Fibroblast of skin of scalp (primary cell): ENCODE results near the gene DNAJC7.
"Not testable (repeated sequence)": the region's sequence is repeated elsewhere in the genome, so short reads cannot be mapped to it uniquely, and the experiment has no call there.

ENCODE experiments used
- DNase-seq: peaks from one replicate; pipeline ENCODE4 v3.0.0-alpha.2; 2013

DNAJC7 gene

GRCh38 chr17:42039794-42040763 lies 22.8 kb upstream of the DNAJC7 start:
- DNase-seq = no peak

- DNase-seq = no peak
These were observed 21.2 kb upstream of the DNAJC7 start for GRCh38 chr17:42038221-42038973.

- no peak for DNase-seq
These were observed 16.8 kb upstream of the DNAJC7 start for GRCh38 chr17:42034059-42034458.

GRCh38 chr17:42031584-42031983 lies 14.3 kb upstream of the DNAJC7 start:
- DNase-seq = no peak

GRCh38 chr17:42028791-42029127 lies 11.5 kb upstream of the DNAJC7 start:
- DNase-seq = no peak

DNA sequence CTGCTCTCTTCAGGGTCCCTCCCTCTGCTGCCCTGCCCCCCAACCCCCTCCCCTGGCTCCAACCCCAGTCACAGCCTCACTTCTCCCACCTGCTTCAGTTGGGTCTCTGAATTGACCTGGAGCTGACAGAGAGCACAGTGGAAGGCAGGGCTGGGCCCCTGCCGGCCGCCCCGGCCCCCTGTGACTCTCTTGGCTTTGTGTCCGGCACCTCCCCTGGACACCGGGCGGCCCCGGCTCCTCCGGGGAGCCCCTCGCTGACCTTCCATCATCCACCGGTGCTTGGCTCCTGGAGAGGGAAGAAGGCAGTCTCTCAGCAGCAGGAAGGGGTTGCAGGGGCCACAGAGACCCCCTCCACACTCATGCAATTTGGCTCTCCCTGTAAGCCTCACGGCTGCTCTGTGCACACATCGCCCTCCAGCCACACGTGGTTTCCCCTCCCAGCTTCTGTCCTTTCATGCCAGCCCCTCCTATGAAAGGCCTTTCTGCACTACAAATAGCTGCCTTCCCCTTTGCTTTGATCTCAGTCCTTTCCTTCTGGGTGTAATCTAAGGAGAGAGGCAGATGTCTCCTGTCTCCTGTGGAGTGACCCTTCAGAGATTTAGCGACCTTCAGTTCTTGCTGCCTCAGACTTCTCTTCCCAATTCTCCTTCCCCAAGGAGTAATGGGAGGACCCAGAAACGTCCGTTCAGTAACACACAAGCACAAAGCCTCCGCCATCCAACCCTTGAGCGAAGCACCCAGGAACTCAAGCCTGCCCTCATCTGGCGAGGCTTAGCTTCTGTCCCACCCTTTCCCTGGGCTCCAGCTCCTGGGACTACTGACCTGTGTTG lies 10.9 kb upstream of the DNAJC7 start:
- DNase-seq = no peak

GRCh38 chr17:42027590-42027889 lies 10.3 kb upstream of the DNAJC7 start:
- DNase-seq = no peak

DNA sequence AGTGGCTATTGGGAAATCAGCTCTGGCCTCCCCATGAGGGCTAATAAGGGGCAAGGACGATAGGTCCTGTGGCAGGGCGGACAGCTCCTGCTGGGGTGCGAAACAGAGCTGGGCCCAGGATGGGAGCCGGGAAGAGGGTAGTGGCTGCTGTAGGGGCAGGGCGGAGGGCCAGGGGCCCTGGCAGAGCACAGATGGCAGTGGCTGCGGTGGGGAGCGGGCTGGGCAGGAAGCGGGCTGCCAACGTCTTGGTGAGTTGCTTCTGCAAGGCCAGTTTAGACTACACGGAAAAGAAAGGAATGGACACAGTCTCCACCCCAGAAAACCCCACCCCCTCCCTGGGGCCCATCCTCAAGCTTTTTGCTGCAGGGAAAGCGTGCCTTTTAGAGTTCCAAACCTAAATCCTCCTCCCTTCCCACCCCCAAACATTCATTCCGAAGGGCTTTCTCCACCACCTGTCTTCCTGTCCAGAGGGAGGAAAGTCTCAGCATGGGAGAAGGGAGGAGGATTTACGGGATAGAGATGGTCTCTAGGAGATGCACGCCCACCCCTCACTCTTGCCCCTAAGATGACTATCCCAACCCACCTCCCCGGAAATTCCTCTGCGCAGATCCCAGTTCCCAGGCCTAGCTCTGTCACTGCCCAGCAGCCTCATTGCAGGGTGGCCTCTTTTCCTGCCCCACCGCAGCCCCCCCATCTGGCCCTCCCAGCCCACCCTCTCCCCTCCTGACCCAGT lies 9.8 kb upstream of the DNAJC7 start:
- no peak for DNase-seq

DNA sequence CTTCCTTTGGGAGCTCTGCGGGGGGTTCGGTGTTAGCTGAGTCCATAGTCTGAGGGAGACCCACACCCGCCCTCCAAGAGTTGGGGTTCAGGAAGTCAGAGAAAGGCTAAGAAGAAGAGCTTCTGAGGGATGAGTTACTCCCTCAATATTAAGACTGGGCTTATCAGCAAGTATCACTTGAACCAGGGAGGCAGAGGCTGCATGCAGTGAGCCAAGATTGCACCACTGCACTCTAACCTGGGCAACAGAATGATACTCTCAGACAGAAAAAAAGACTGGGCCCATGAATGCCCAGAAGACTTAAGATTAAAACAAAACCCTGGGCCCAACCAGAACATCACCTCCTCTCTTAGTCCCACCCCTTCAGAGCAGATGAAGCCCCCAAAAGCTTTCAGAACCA lies 8.7 kb upstream of the DNAJC7 start:
- no peak for DNase-seq

- no peak for DNase-seq
These were observed 7.9 kb upstream of the DNAJC7 start for GRCh38 chr17:42025191-42025579.

GRCh38 chr17:42023524-42024349 lies 6.5 kb upstream of the DNAJC7 start:
- DNase-seq = no peak

- DNase-seq = not testable (repeated sequence)
These were observed 3.6 kb upstream of the DNAJC7 start for GRCh38 chr17:42020845-42021244.

- peak; percentile 91 for DNase-seq
These were observed 2.5 kb upstream of the DNAJC7 start, which contains the start of gene NKIRAS2 for GRCh38 chr17:42019509-42020404. Gene NKIRAS2, plus strand, starts transcription at chr17:42020090. Its CDS starts 1,488 bp downstream, at chr17:42021578.

DNA sequence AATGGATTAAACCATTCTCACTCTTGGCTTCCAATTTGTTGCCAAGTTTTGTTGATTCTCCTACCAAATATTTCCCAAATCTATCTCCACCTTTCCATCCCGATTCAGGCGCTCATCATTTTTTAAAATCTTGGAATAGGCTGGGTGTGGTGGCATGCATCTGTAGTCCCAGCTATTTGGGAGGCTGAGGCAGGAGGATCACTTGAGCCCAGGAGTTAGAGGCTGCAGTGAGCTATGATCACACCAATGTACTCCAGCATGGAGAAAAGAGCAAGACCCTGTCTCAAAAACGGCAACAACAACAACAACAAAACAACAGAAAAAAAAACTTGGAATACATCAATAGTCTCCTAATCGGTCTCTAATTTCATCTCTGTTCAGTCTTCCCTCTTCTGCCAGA lies 1.7 kb upstream of the DNAJC7 start:
- DNase-seq = no peak

DNA sequence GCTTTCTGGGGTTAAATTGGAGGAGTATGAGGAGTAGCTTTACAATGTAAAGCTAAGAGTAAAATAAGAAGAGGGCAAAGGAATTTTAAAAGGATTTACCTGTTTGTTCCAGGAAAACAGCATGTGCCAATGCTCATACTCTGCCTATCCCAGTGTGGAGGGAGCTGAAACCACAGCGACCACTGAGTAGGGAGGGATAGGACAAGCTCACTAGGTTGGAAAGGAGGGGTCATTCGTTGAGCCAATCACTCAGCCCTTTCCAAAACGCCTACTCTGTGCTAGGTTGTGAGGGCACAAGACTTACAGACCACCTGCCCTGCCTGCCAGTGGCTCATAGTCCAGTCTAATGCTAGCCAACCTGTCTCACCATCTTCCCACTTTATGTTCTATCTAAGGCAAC lies 1.1 kb upstream of the DNAJC7 start:
- no peak for DNase-seq

- DNase-seq = no peak
These were observed 594 bp upstream of the DNAJC7 start for GRCh38 chr17:42017866-42018200.

GRCh38 chr17:42016411-42016831 lies 818 bp downstream of the DNAJC7 start:
- no peak for DNase-seq

DNA sequence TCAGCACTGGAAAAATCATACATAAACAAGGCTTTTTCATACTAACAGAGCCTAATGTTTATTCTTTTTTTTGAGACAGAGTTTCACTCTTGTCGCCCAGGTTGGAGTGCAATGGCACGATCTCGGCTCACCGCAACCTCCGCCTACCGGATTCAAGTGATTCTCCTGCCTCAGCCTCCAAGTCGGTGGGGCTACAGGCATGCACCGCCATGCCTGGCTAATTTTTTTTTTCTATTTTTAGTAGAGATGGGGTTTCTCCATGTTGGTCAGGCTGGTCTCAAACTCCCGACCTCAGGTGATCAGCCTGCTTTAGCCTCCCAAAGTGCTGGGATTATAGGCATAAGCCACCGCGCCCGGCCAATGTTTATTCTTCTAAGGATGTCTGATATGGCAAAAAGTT lies 3.5 kb downstream of the DNAJC7 start:
- DNase-seq = not testable (repeated sequence)

DNA sequence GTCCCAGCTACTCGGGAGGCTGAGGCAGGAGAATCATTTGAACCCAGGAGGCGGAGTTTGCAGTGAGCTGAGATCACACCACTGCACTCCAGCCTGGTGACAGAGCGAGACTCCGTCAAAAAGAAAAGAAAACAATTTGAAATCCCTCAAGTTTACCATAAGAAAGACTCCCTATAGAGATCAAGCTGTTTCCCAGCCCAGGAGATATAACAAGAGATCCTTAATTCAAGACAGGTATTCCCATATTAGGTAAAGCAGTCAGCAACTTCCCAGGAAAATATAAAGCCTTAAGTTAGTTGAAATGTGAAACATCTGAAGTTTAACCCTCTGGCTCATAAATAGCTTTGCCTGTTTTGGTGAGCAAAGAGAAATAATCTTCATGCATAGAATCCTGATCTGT lies 4.9 kb downstream of the DNAJC7 start:
- DNase-seq = not testable (repeated sequence)

DNA sequence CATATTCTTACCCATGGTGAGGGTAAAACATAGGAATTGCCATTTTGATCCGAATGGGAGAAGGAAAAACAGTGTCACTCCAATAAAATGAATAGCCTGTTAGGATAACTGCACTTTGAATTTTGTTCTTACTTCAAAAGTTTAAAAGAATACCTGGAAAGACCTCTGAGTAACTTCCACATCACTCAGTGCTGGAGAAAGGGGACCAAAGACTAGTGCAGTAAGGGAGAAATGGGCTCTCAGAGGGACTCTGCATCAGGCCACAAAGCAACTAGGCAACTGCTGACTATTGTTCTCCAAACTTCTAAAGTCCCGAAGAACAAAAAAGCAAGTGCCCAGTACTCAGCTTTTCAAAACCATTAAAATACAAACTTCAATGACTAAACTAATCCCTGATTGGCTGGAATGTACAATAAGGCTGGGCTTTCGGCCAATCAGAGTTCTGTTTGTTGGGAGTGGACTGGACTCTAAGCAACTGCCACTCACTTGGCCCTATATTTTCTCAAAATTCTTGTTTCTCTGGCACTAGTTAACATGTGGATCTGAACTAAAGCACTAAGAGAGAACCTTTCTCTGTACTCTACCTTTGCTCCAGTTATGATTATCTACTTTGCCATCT lies 6.2 kb downstream of the DNAJC7 start:
- DNase-seq = peak; percentile 20
